IPS-18a (cell line): Measurements from ENCODE around the gene LSM14A.
"Not testable (repeated sequence)": the region's sequence is repeated elsewhere in the genome, so short reads cannot be mapped to it uniquely, and the experiment has no call there.

Experiments
- H3K27ac ChIP-seq: one replicate; pipeline ENCODE4 v1.5.1; 2013; ENCODE audit warnings: low read length
- H3K27me3 ChIP-seq: one replicate; pipeline ENCODE4 v1.6.1; 2013; ENCODE audit warnings: mild to moderate bottlenecking, low read length; ENCODE audit not compliant: control insufficient read depth, insufficient read depth
- H3K36me3 ChIP-seq: one replicate; pipeline ENCODE4 v1.6.1; 2013; ENCODE audit warnings: low read depth, low read length; ENCODE audit not compliant: control insufficient read depth
- H3K4me1 ChIP-seq: one replicate; pipeline ENCODE4 v1.6.1; 2013; ENCODE audit warnings: low read depth, low read length; ENCODE audit not compliant: control insufficient read depth
- H3K4me3 ChIP-seq: one replicate; pipeline ENCODE4 v1.5.1; 2013; ENCODE audit warnings: low read length
- H3K9ac ChIP-seq: one replicate; pipeline ENCODE4 v1.6.1; 2013; ENCODE audit warnings: mild to moderate bottlenecking, low read length, moderate library complexity
- H3K9me3 ChIP-seq: one replicate; pipeline ENCODE4 v1.6.1; 2013; ENCODE audit warnings: low read depth, low read length; ENCODE audit not compliant: control insufficient read depth

LSM14A gene

GRCh38 chr19:34193876-34194275 lies 21.6 kb downstream of the LSM14A start:
- Histone ChIP-seq H3K4me3 (no peak overlapping the region), H3K27ac (no peak overlapping the region), H3K9me3 (no peaks in the 10 kb centered on the region), H3K27me3 (no peaks in the 10 kb centered on the region), H3K9ac (no peak overlapping the region), H3K4me1 (peaks cover 6% of the 10 kb centered on the region), H3K36me3 (peaks cover 47% of the 10 kb centered on the region)

- Histone ChIP-seq H3K9ac (no peak overlapping the region), H3K4me1 (no peaks in the 10 kb centered on the region), H3K36me3 (peaks cover 44% of the 10 kb centered on the region), H3K27ac (no peak overlapping the region), H3K27me3 (no peaks in the 10 kb centered on the region), H3K9me3 (no peaks in the 10 kb centered on the region), H3K4me3 (no peak overlapping the region)
These were observed 28.8 kb downstream of the LSM14A start for GRCh38 chr19:34201133-34201532.

- H3K27me3 ChIP-seq, H3K9ac ChIP-seq, H3K9me3 ChIP-seq, H3K27ac ChIP-seq, H3K4me3 ChIP-seq, H3K4me1 ChIP-seq: not testable (repeated sequence)
- H3K36me3 ChIP-seq: peaks cover 35% of the 10 kb centered on the region
These were observed 33.0 kb downstream of the LSM14A start for GRCh38 chr19:34205324-34205723.

- no peak overlapping the region for H3K9ac ChIP-seq
- H3K27me3 ChIP-seq: no peaks in the 10 kb centered on the region
- no peaks in the 10 kb centered on the region for H3K9me3 ChIP-seq
- no peaks in the 10 kb centered on the region for H3K4me1 ChIP-seq
- no peak overlapping the region for H3K4me3 ChIP-seq
- H3K36me3 ChIP-seq: peaks cover 51% of the 10 kb centered on the region
- no peak overlapping the region for H3K27ac ChIP-seq
These were observed 36.1 kb downstream of the LSM14A start for GRCh38 chr19:34208291-34208884.

DNA sequence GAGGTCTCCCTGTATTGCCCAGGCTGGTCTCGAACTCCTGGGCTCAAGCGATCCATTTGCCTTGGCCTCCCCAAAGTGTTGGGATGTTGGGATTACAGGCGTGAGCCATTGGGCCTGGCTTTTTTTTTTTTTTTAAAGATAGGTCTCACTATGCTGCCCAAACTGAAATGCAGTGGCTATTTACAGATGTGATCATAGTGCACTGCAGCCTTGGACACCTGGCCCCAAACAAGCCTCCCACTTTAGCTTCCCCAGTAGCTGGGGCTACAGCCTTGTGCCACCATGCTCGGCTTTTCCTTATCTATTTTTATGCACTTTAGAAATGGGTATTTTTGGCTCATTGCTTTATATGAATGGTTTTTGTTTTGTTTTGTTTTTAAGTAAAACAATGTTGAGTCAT lies 37.4 kb downstream of the LSM14A start:
- Histone ChIP-seq H3K9ac (no peak overlapping the region), H3K9me3 (no peaks in the 10 kb centered on the region), H3K4me3 (no peak overlapping the region), H3K36me3 (peaks cover 51% of the 10 kb centered on the region), H3K4me1 (no peaks in the 10 kb centered on the region), H3K27ac (no peak overlapping the region), H3K27me3 (no peaks in the 10 kb centered on the region)

- no peak overlapping the region for H3K9ac ChIP-seq
- H3K4me3 ChIP-seq: no peak overlapping the region
- no peaks in the 10 kb centered on the region for H3K4me1 ChIP-seq
- no peak overlapping the region for H3K27ac ChIP-seq
- H3K9me3 ChIP-seq: no peaks in the 10 kb centered on the region
- H3K36me3 ChIP-seq: peaks cover 64% of the 10 kb centered on the region
- no peaks in the 10 kb centered on the region for H3K27me3 ChIP-seq
These were observed 41.0 kb downstream of the LSM14A start for GRCh38 chr19:34213283-34213682.

DNA sequence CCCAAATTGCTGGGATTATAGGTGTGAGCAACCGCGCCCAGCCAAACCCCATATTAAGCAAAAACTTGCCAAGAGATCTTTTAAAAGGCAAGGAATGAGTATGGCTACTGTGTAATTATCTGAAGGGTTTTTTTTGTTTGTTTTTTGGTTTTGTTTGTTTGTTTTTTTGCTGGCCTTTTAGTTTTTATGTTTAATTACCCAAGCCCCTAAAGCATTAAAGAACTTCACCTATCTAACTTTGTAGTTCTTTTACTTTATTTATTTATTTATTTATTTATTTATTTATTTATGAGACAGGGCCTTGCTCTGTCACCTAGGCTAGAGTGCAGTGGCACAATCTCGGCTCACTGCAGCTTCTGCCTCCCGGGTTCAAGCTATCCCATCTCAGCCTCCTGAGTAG lies 41.7 kb downstream of the LSM14A start:
- Histone ChIP-seq H3K27me3 (no peaks in the 10 kb centered on the region), H3K4me1 (no peaks in the 10 kb centered on the region), H3K36me3 (peaks cover 64% of the 10 kb centered on the region), H3K4me3 (no peak overlapping the region), H3K9me3 (no peaks in the 10 kb centered on the region), H3K9ac (no peak overlapping the region), H3K27ac (no peak overlapping the region)

GRCh38 chr19:34215006-34215665 lies 42.8 kb downstream of the LSM14A start:
- H3K27me3 ChIP-seq: no peaks in the 10 kb centered on the region
- H3K4me3 ChIP-seq: no peak overlapping the region
- H3K9ac ChIP-seq: no peak overlapping the region
- H3K27ac ChIP-seq: no peak overlapping the region
- peaks cover 65% of the 10 kb centered on the region for H3K36me3 ChIP-seq
- no peaks in the 10 kb centered on the region for H3K4me1 ChIP-seq
- no peaks in the 10 kb centered on the region for H3K9me3 ChIP-seq

DNA sequence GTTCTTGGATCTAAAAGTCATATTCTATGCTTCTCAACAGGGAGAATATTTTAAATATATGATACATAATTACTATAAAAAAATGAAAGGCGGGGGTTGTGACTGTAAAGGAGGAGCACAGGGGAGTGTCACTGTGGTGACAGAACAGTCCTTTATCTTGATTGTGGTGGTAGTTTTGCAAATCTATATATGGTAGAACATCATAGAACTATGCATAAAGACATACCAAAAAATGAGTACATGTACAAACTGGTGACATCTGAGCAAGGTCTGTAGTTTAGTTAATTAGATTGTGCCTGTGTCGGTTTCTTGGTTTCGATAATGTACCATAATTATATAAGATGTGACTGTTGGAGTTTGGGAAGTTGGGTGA lies 43.3 kb downstream of the LSM14A start:
- Histone ChIP-seq H3K27ac (no peak overlapping the region), H3K27me3 (no peaks in the 10 kb centered on the region), H3K36me3 (peaks cover 64% of the 10 kb centered on the region)

DNA sequence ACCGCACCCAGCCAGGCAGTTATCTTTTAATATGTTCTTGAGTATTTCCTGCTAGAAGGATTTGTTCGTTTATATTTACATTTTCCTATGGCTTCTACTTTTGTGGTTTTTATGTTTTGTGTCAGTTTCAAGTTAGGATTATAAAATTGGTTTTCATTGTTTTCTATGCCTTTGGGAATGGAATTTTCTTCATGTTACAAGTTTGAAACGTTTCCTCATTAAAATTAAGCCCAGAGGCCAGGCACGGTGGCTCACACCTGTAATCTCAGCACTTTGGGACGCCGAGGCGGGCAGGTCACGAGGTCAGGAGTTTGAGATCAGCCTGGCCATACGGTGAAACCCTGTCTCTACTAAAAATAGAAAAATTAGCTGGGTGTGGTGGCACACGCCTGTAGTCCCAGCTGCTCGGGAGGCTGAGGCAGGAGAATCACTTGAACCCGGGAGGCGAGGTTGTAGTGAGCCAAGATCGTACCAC lies 44.5 kb downstream of the LSM14A start:
- not testable (repeated sequence) for H3K27ac ChIP-seq, H3K4me1 ChIP-seq, H3K9me3 ChIP-seq, H3K9ac ChIP-seq, H3K4me3 ChIP-seq, H3K27me3 ChIP-seq
- peaks cover 69% of the 10 kb centered on the region for H3K36me3 ChIP-seq

More for the DNA sequence above, 43.3 kb downstream of the LSM14A start:
- Histone ChIP-seq H3K4me1 (no peaks in the 10 kb centered on the region), H3K4me3 (no peak overlapping the region), H3K9ac (no peak overlapping the region), H3K9me3 (no peaks in the 10 kb centered on the region)

- Histone ChIP-seq H3K9me3 (no peaks in the 10 kb centered on the region), H3K4me1 (no peaks in the 10 kb centered on the region), H3K4me3 (no peak overlapping the region), H3K36me3 (peaks cover 71% of the 10 kb centered on the region), H3K27ac (no peak overlapping the region), H3K9ac (no peak overlapping the region), H3K27me3 (no peaks in the 10 kb centered on the region)
These were observed 45.9 kb downstream of the LSM14A start for GRCh38 chr19:34217952-34218817.
